Naive thymus-derived CD4-positive, alpha-beta T cell (primary cell): ENCODE measurements around the gene PEX5L. TPM values are rescaled to one million over a fixed set of nuclear protein-coding genes. Genes with fewer than 3 reads are reported as not detected.
A peak's percentile ranks its signal among the peaks of the same experiment; 100 is the strongest.
"Not testable (repeated sequence)": the region's sequence is repeated elsewhere in the genome, so short reads cannot be mapped to it uniquely, and the experiment has no call there.

ENCODE experiments used
- ATAC-seq: fragments of 150-1000 bp; cut with Tn5 transposase; 2 replicates; pipeline ENCODE4 v1.10.0; 2021; ENCODE audit warnings: mild to moderate bottlenecking, moderate library complexity
- CTCF ChIA-PET: fragments of 350-600 bp; sonication (Branson Sonifier 250); formaldehyde crosslinking; loops from one replicate; lab custom pipeline; 2021; ENCODE audit warnings: antibody characterized with exemption; lab: Charles Lee
- POLR2A ChIA-PET: fragments of 350-600 bp; sonication (Branson Sonifier 250); formaldehyde crosslinking; loops from one replicate; lab custom pipeline; 2021; ENCODE audit warnings: antibody characterized with exemption, inconsistent platforms; lab: Charles Lee
- DNase-seq, 9 donors: peaks; one replicate each; pipeline versions ENCODE4 v3.0.0 to v3.0.0-alpha.2; 2020 to 2022; ENCODE audit warnings: mixed read lengths in 1 of 9
- H3K27ac ChIP-seq: one replicate; pipeline ENCODE4 v1.7.0; 2013; ENCODE audit warnings: mild to moderate bottlenecking, low read depth, low read length, moderate library complexity
- H3K27me3 ChIP-seq, 2 donors: one replicate each; pipeline ENCODE4 v1.7.0; 2013; ENCODE audit warnings: low read length in 2 of 2, mild to moderate bottlenecking in 2 of 2, moderate library complexity in 2 of 2; ENCODE audit not compliant: control insufficient read depth in 2 of 2, insufficient read depth in 2 of 2
- H3K36me3 ChIP-seq, 3 experiments: 1 replicate in 2 of 3; 2 replicates in 1 of 3; pipeline ENCODE4 v1.7.0; 2013; ENCODE audit warnings: low read length in 3 of 3, mild to moderate bottlenecking in 3 of 3, moderate library complexity in 1 of 3; ENCODE audit not compliant: insufficient read depth in 3 of 3, control insufficient read depth in 2 of 3
- H3K4me1 ChIP-seq, 2 donors: one replicate each; pipeline ENCODE4 v1.7.0; 2013; ENCODE audit warnings: low read length in 2 of 2, mild to moderate bottlenecking in 2 of 2, moderate library complexity in 1 of 2; ENCODE audit not compliant: control insufficient read depth in 2 of 2, insufficient read depth in 2 of 2
- H3K4me3 ChIP-seq: 2 replicates; pipeline ENCODE4 v1.7.0; 2013; ENCODE audit warnings: mild to moderate bottlenecking, low read length
- H3K9me3 ChIP-seq, 3 experiments: 1 replicate in 2 of 3; 2 replicates in 1 of 3; pipeline ENCODE4 v1.7.0; 2013; ENCODE audit warnings: low read length in 3 of 3; ENCODE audit not compliant: control insufficient read depth in 2 of 3
- H3K27ac Mint-ChIP-seq, 9 donors: one replicate each; pipeline ENCODE4 v1.8.0; 2020 to 2022; ENCODE audit warnings: mixed read lengths in 9 of 9, mild to moderate bottlenecking in 8 of 9, moderate library complexity in 5 of 9, inconsistent platforms in 2 of 9
- H3K27me3 Mint-ChIP-seq, 5 donors: one replicate each; pipeline ENCODE4 v1.8.0; 2021 to 2022; ENCODE audit warnings: mixed read lengths in 5 of 5, mild to moderate bottlenecking in 1 of 5
- H3K36me3 Mint-ChIP-seq, 5 donors: one replicate each; pipeline ENCODE4 v1.8.0; 2020 to 2022; ENCODE audit warnings: mixed read lengths in 5 of 5, mild to moderate bottlenecking in 3 of 5, inconsistent platforms in 1 of 5
- H3K4me1 Mint-ChIP-seq, 7 donors: one replicate each; pipeline ENCODE4 v1.8.0; 2020 to 2022; ENCODE audit warnings: mixed read lengths in 7 of 7, mild to moderate bottlenecking in 3 of 7, inconsistent platforms in 1 of 7
- H3K4me3 Mint-ChIP-seq, 10 donors: one replicate each; pipeline ENCODE4 v1.8.0; 2020 to 2022; ENCODE audit warnings: mild to moderate bottlenecking in 10 of 10, mixed read lengths in 10 of 10, moderate library complexity in 6 of 10, inconsistent platforms in 2 of 10
- H3K9me3 Mint-ChIP-seq, 11 donors: one replicate each; pipeline ENCODE4 v1.8.0; 2020 to 2022; ENCODE audit warnings: mixed read lengths in 11 of 11, mild to moderate bottlenecking in 4 of 11, inconsistent platforms in 1 of 11, moderate library complexity in 1 of 11
- intact Hi-C, 2 donors: fragments of 100-400 bp; cut with micrococcal nuclease; formaldehyde crosslinking; loops; one replicate each; pipeline ENCODE4 v1.15.1; 2023
- polyA plus RNA-seq, 2 donors: library from polyadenylated mRNA; unstranded; fragments of 300-500 nt; fragmentation: Illumina TruSeq; gene quantifications; one replicate each; pipeline ENCODE4 v1.2.3, GENCODE V29; 2021
- total RNA-seq, 6 experiments: library from RNA in 5 of 6; stranded (reverse) in 5 of 6; gene quantifications; 1 replicate in 5 of 6; 2 replicates in 1 of 6; pipeline ENCODE4 v1.2.3 and lab custom pipeline; 2021 to 2026

The PEX5L gene
- total and polyA plus RNA-seq, 7 experiments from 2014 or later, result 0.08 to 0.46 TPM; not detected in 5

GRCh38 chr3:180055656-180056055 lies 18.9 kb upstream of the PEX5L start:
- H3K36me3 Mint-ChIP-seq, H3K4me3 ChIP-seq, POLR2A ChIA-PET, H3K27me3 ChIP-seq, ATAC-seq, H3K27ac Mint-ChIP-seq, H3K4me1 ChIP-seq, H3K27me3 Mint-ChIP-seq, H3K4me3 Mint-ChIP-seq, H3K27ac ChIP-seq, H3K9me3 Mint-ChIP-seq, DNase-seq, H3K9me3 ChIP-seq, CTCF ChIA-PET, intact Hi-C loops, H3K4me1 Mint-ChIP-seq, H3K36me3 ChIP-seq: not testable (repeated sequence)

GRCh38 chr3:180049391-180049790 lies 12.7 kb upstream of the PEX5L start:
- intact Hi-C loops, result no loop called here
- H3K4me1 ChIP-seq, result no peaks in the 10 kb centered on the region
- no peak overlapping the region for H3K4me3 Mint-ChIP-seq
- CTCF ChIA-PET, result interaction anchor here (0.6 kb wide), 1 partner anchor 24 kb away, joined by 3 read pairs; no protein-coding TSS in a partner anchor
- H3K36me3 Mint-ChIP-seq, result no peaks in the 10 kb centered on the region
- ATAC-seq, result no peak
- no peak for DNase-seq
- H3K27ac ChIP-seq, result no peak overlapping the region
- no peaks in the 10 kb centered on the region for H3K36me3 ChIP-seq
- no peaks in the 10 kb centered on the region for H3K27me3 ChIP-seq
- POLR2A ChIA-PET, result no interaction called here
- H3K27ac Mint-ChIP-seq, result no peak overlapping the region
- no peaks in the 10 kb centered on the region for H3K9me3 ChIP-seq
- no peak overlapping the region for H3K4me3 ChIP-seq
- H3K4me1 Mint-ChIP-seq, result no peaks in the 10 kb centered on the region
- peaks cover 0 to 7% (median 0%) of the 10 kb centered on the region in 5 donors for H3K27me3 Mint-ChIP-seq
- peaks cover 0 to 2% (median 0%) of the 10 kb centered on the region in 11 donors for H3K9me3 Mint-ChIP-seq

DNA sequence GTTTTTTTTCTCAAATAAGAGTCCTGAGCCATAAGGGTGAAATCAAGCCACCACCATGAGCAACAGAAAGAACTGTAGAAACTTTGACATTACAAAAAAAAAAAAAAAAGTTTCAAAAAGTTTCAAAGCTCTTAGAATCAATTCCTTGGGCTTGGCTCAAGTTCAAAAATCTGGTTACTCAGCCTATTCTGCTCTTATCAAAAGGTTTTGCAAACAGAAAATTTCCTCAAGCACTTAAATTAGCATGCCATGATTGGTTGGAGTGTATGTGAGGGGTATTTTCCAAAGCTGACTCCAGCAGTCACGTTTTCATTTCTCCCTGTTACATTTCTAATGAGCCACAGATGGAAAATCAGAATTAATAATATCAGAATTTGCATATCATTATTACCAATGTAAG lies 12.1 kb upstream of the PEX5L start:
- H3K27ac Mint-ChIP-seq, result no peak overlapping the region
- ATAC-seq (no peak), DNase-seq (no peak)
- Histone ChIP-seq H3K4me3 (no peak overlapping the region), H3K4me1 (no peaks in the 10 kb centered on the region), H3K9me3 (no peaks in the 10 kb centered on the region), H3K36me3 (no peaks in the 10 kb centered on the region), H3K27ac (no peak overlapping the region), H3K27me3 (no peaks in the 10 kb centered on the region)
- H3K9me3 Mint-ChIP-seq, result peaks cover 0 to 2% (median 0%) of the 10 kb centered on the region in 11 donors
- intact Hi-C loops, result no loop called here
- H3K36me3 Mint-ChIP-seq, result no peaks in the 10 kb centered on the region
- no peak overlapping the region for H3K4me3 Mint-ChIP-seq
- no peaks in the 10 kb centered on the region for H3K4me1 Mint-ChIP-seq
- CTCF ChIA-PET, result interaction anchor here (0.6 kb wide), 1 partner anchor 24 kb away, joined by 3 read pairs; no protein-coding TSS in a partner anchor
- H3K27me3 Mint-ChIP-seq, result peaks cover 0 to 7% (median 0%) of the 10 kb centered on the region in 5 donors
- POLR2A ChIA-PET, result interaction anchor here (0.6 kb wide), 1 partner anchor 1765 kb away, joined by 5 read pairs; no protein-coding TSS in a partner anchor

GRCh38 chr3:180048103-180048502 lies 11.4 kb upstream of the PEX5L start:
- DNase-seq (no peak), ATAC-seq (peak; percentile 53)
- intact Hi-C loops, result no loop called here
- H3K4me3 ChIP-seq, result no peak overlapping the region
- no peaks in the 10 kb centered on the region for H3K4me1 Mint-ChIP-seq
- H3K36me3 Mint-ChIP-seq, result no peaks in the 10 kb centered on the region
- H3K27ac Mint-ChIP-seq, result no peak overlapping the region
- no peak overlapping the region for H3K4me3 Mint-ChIP-seq
- H3K27me3 ChIP-seq, result no peaks in the 10 kb centered on the region
- ChIA-PET CTCF (no interaction called here), POLR2A (no interaction called here)
- H3K9me3 Mint-ChIP-seq, result peaks cover 0 to 2% (median 0%) of the 10 kb centered on the region in 11 donors
- H3K36me3 ChIP-seq, result no peaks in the 10 kb centered on the region
- H3K9me3 ChIP-seq, result no peaks in the 10 kb centered on the region
- no peak overlapping the region for H3K27ac ChIP-seq
- peaks cover 0 to 7% (median 0%) of the 10 kb centered on the region in 5 donors for H3K27me3 Mint-ChIP-seq
- no peaks in the 10 kb centered on the region for H3K4me1 ChIP-seq

DNA sequence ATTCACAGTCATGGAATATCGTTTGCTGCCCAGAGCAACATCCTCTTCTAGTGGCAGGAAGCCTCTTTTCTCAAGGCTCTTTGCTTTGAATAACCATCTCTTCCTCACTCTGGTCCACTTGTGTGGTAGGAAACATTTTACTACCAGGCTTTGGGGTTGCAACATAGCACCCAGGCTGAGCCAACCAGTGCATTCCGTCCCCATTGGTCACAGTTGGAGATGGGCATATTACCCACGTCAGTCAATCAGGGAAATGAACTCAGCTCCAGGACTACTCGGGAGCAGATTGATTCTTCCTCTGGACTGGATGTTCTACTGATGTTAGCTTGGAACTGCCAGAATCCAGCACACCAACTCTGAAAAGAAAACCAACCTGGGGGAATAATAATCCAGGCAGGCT lies 4.2 kb upstream of the PEX5L start:
- Mint-ChIP-seq H3K27ac (no peak overlapping the region), H3K4me1 (peaks cover 8 to 13% (median 10%) of the 10 kb centered on the region in 7 donors)
- CTCF ChIA-PET, result no interaction called here

GRCh38 chr3:180036092-180036670 lies 556 bp downstream of the PEX5L start:
- Histone ChIP-seq H3K27ac (no peak overlapping the region), H3K27me3 (peaks cover 3 to 8% of the 10 kb centered on the region in 2 donors), H3K9me3 (no peaks in the 10 kb centered on the region), H3K4me1 (no peaks in the 10 kb centered on the region), H3K4me3 (no peak overlapping the region), H3K36me3 (no peaks in the 10 kb centered on the region)
- CTCF ChIA-PET, result no interaction called here
- H3K4me3 Mint-ChIP-seq, result peak overlapping the region in 9 of 10 donors; percentile 50 to 73 (median 61)
- peaks cover 0 to 10% (median 0%) of the 10 kb centered on the region in 5 donors for H3K36me3 Mint-ChIP-seq
- H3K4me1 Mint-ChIP-seq, result peaks cover 8 to 19% (median 14%) of the 10 kb centered on the region in 7 donors
- H3K27me3 Mint-ChIP-seq, result peaks cover 54 to 82% (median 69%) of the 10 kb centered on the region in 5 donors
- POLR2A ChIA-PET, result no interaction called here
- no peak overlapping the region for H3K27ac Mint-ChIP-seq
- peaks cover 0 to 10% (median 2%) of the 10 kb centered on the region in 11 donors for H3K9me3 Mint-ChIP-seq
- intact Hi-C loops, result no loop called here
- no peak for DNase-seq
- ATAC-seq, result no peak

More for the DNA sequence above, 4.2 kb upstream of the PEX5L start:
- Mint-ChIP-seq H3K27me3 (peaks cover 27 to 51% (median 40%) of the 10 kb centered on the region in 5 donors), H3K36me3 (peaks cover 0 to 10% (median 0%) of the 10 kb centered on the region in 5 donors), H3K4me3 (no peak overlapping the region), H3K9me3 (peaks cover 0 to 9% (median 2%) of the 10 kb centered on the region in 11 donors)
- peaks cover 3 to 4% of the 10 kb centered on the region in 2 donors for H3K27me3 ChIP-seq
- no peak for ATAC-seq
- no peak for DNase-seq
- H3K36me3 ChIP-seq, result no peaks in the 10 kb centered on the region
- H3K4me3 ChIP-seq, result no peak overlapping the region
- intact Hi-C loops, result no loop called here
- no peak overlapping the region for H3K27ac ChIP-seq
- H3K9me3 ChIP-seq, result no peaks in the 10 kb centered on the region
- POLR2A ChIA-PET, result no interaction called here
- no peaks in the 10 kb centered on the region for H3K4me1 ChIP-seq

GRCh38 chr3:180026997-180027396 lies 9.7 kb downstream of the PEX5L start:
- peaks cover under 1 to 16% (median 11%) of the 10 kb centered on the region in 5 donors for H3K27me3 Mint-ChIP-seq
- POLR2A ChIA-PET, result no interaction called here
- DNase-seq (no peak), ATAC-seq (no peak)
- Histone ChIP-seq H3K9me3 (no peaks in the 10 kb centered on the region), H3K36me3 (no peaks in the 10 kb centered on the region), H3K4me3 (no peak overlapping the region), H3K4me1 (no peaks in the 10 kb centered on the region), H3K27ac (no peak overlapping the region), H3K27me3 (no peaks in the 10 kb centered on the region)
- intact Hi-C loops, result no loop called here
- no peak overlapping the region for H3K27ac Mint-ChIP-seq
- peaks cover 0 to 5% (median 0%) of the 10 kb centered on the region in 11 donors for H3K9me3 Mint-ChIP-seq
- no peak overlapping the region for H3K4me3 Mint-ChIP-seq
- CTCF ChIA-PET, result no interaction called here
- no peaks in the 10 kb centered on the region for H3K36me3 Mint-ChIP-seq
- H3K4me1 Mint-ChIP-seq, result no peaks in the 10 kb centered on the region
